ENCODE measurements around the gene COL4A2. TPM values are rescaled to one million over a fixed set of nuclear protein-coding genes. Genes with fewer than 3 reads are reported as not detected.

Gene COL4A2
- polyA plus RNA-seq, 1 experiment, result 886 TPM

DNA sequence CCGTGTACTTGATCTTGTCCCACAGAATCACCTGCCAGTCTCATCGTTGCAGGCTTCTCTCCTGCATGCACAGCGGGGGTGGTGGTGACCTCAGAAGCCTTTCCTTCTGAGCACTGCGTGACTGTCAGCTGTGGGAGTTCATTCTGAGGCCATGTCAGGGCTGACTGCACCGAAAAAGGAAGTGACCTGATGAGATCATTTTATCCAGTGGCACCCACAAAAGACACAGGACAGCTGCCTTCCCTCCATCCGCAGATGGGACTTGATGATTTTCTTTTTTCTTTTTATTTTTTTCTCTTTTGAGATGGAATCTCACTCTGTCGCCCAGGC lies 164.7 kb downstream of the COL4A2 start:
- Histone ChIP-seq H3K4me3 (ENCODE audit: low read depth, low read length) (no peak overlapping the region), H3K27me3 (ENCODE audit: control insufficient read depth, insufficient read depth, low read length) (no peaks in the 10 kb centered on the region), H3K36me3 (ENCODE audit: control insufficient read depth, insufficient read depth, low read length) (peaks cover 45% of the 10 kb centered on the region)
- no peak for DNase-seq (ENCODE audit: low read depth)
- ChIA-PET POLR2A (interaction anchor here (0.7 kb wide), 1 partner anchor 32 kb away, joined by 5 read pairs; no protein-coding TSS in a partner anchor), CTCF (no interaction called here)
- no peak for TF ChIP-seq CTCF (IDR thresholded peaks at IDR 0.05; ENCODE audit: insufficient read depth, low read depth, low read length)

DNA sequence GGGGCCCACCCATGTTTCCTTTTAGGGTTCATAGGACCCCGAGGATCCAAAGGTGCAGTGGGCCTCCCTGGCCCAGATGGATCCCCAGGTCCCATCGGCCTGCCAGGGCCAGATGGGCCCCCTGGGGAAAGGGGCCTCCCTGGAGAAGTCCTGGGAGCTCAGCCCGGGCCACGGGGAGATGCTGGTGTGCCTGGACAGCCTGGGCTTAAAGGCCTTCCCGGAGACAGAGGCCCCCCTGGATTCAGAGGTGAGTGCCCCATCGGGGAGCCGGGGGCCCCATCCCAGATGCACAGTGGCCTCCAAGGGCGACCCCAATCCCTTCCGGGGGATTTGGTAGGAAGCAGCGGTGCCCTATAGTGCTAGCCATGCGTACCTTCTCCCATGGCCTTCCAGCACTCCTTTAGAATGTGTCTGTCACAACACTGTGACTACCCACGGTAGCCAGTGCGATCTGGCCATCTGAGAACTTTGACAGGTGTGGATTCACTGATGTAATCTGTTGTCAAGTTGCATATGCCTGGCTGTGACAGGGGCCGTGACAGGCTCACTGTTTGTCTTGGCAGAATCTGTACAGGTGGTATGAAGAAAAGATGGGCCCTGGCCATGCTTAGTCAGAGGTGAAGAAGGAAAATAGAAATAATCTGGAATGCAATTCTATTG lies 165.9 kb downstream of the COL4A2 start:
- no peak for DNase-seq (ENCODE audit: low read depth)
- ChIA-PET CTCF (no interaction called here), POLR2A (no interaction called here)
- TF ChIP-seq CTCF (IDR thresholded peaks at IDR 0.05; ENCODE audit: insufficient read depth, low read depth, low read length), result no peak
- no peak overlapping the region for H3K4me3 ChIP-seq (ENCODE audit: low read depth, low read length)
- H3K36me3 ChIP-seq (ENCODE audit: control insufficient read depth, insufficient read depth, low read length), result peaks cover 41% of the 10 kb centered on the region
- no peaks in the 10 kb centered on the region for H3K27me3 ChIP-seq (ENCODE audit: control insufficient read depth, insufficient read depth, low read length)

DNA sequence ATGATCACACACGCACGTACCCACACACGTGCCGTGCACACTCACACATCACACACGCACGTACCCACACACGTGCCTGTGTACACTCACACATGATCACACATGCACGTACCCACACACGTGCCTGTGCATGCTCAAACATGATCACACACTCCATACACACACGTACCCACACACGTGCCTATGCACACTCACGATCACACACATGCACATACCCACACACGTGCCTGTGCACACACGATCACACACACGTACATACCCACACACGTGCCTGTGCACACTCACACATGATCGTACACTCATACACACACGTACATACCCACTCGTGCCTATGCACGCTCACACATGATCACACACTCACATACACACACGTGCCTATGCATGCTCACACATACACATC lies 167.6 kb downstream of the COL4A2 start:
- no peaks in the 10 kb centered on the region for H3K27me3 ChIP-seq (ENCODE audit: control insufficient read depth, insufficient read depth, low read length)
- H3K4me3 ChIP-seq (ENCODE audit: low read depth, low read length), result no peak overlapping the region
- no peak for TF ChIP-seq CTCF (IDR thresholded peaks at IDR 0.05; ENCODE audit: insufficient read depth, low read depth, low read length)
- CTCF ChIA-PET, result no interaction called here
- H3K36me3 ChIP-seq (ENCODE audit: control insufficient read depth, insufficient read depth, low read length), result peaks cover 40% of the 10 kb centered on the region
- DNase-seq (ENCODE audit: low read depth), result no peak
- POLR2A ChIA-PET, result no interaction called here

- Histone ChIP-seq H3K36me3 (ENCODE audit: control insufficient read depth, insufficient read depth, low read length) (peaks cover 39% of the 10 kb centered on the region), H3K4me3 (ENCODE audit: low read depth, low read length) (no peak overlapping the region), H3K27me3 (ENCODE audit: control insufficient read depth, insufficient read depth, low read length) (no peaks in the 10 kb centered on the region)
- POLR2A ChIA-PET, result no interaction called here
- TF ChIP-seq CTCF (IDR thresholded peaks at IDR 0.05; ENCODE audit: insufficient read depth, low read depth, low read length), result no peak
- CTCF ChIA-PET, result no interaction called here
- no peak for DNase-seq (ENCODE audit: low read depth)
These were observed 168.0 kb downstream of the COL4A2 start for GRCh38 chr13:110475117-110475516.

DNA sequence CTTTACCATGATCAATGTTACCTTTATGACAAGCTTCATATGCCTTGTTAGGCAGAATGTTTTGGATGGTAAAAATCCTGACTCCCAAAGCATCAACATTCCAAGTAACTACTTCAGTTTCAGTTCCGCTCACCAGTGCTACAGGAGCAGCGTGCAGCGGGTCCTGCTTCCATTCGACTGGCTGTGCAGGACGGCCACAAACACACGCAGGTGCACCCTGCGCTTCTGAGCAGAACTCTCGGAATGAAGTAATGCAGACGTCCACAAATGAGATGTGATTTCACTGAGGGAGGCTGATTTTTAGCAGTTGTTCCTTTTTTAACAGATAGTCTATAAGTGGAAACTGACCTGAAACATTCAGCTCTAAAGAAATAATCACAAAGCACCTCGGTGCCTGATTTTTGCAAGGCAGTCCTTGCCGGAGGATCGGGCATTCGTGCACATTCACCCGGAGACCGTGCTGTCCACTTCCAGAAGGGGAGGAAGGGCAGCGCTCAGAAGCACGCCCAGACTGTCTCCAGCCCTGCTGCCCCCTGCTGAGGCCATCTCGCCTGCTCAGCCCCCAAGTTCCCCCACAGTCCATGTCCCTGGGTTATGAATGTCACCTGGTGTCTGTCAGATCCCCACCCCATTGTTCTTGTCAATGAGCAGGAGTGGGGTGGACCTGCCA lies 168.6 kb downstream of the COL4A2 start:
- CTCF ChIA-PET, result no interaction called here
- no peak for DNase-seq (ENCODE audit: low read depth)
- POLR2A ChIA-PET, result no interaction called here
- H3K36me3 ChIP-seq (ENCODE audit: control insufficient read depth, insufficient read depth, low read length), result peaks cover 42% of the 10 kb centered on the region
- TF ChIP-seq CTCF (IDR thresholded peaks at IDR 0.05; ENCODE audit: insufficient read depth, low read depth, low read length), result no peak
- no peaks in the 10 kb centered on the region for H3K27me3 ChIP-seq (ENCODE audit: control insufficient read depth, insufficient read depth, low read length)
- no peak overlapping the region for H3K4me3 ChIP-seq (ENCODE audit: low read depth, low read length)
